H1 (cell line): ENCODE data around the gene NFKB1.

ENCODE experiments used
- CEBPB ChIP-seq: IDR thresholded peaks from 2 replicates; pipeline ENCODE4 v1.6.1; 2012; ENCODE audit warnings: low read depth, low read length
- EZH2 ChIP-seq: fragments of 200-600 bp; sonication (generic); IDR thresholded peaks from 2 replicates; pipeline ENCODE4 v1.7.1; 2012; ENCODE audit warnings: low read depth, mild to moderate bottlenecking, moderate library complexity, low read length, inconsistent platforms; ENCODE audit not compliant: severe bottlenecking
- JUN ChIP-seq: IDR thresholded peaks from 2 replicates; pipeline ENCODE4 v1.6.1; 2011; ENCODE audit warnings: low read depth, mild to moderate bottlenecking, improper control_type of control experiment, low read length
- POLR2A ChIP-seq, 2 experiments: IDR thresholded peaks; 1 replicate in 1 of 2; 2 replicates in 1 of 2; pipeline ENCODE4 v1.6.1; 2011; ENCODE audit warnings: low read depth in 2 of 2, low read length in 2 of 2, mild to moderate bottlenecking in 2 of 2; ENCODE audit errors: control extremely low read depth in 1 of 2
- TCF12 ChIP-seq: IDR thresholded peaks from 2 replicates; pipeline ENCODE4 v1.6.1; 2011; ENCODE audit warnings: low read depth, mild to moderate bottlenecking, low read length
- YY1 ChIP-seq: IDR thresholded peaks from 2 replicates; pipeline ENCODE4 v1.6.1; 2011; ENCODE audit warnings: low read depth, mild to moderate bottlenecking, low read length
- ZNF274 ChIP-seq: IDR thresholded peaks from 2 replicates; pipeline ENCODE4 v1.7.0; 2012; ENCODE audit warnings: low read length, borderline replicate concordance; ENCODE audit errors: extremely low read depth
- TF ChIP-seq, protein P1 (sequence below), 3 experiments: IDR thresholded peaks; 1 replicate in 2 of 3; 2 replicates in 1 of 3; pipeline versions ENCODE4 v1.5.1 to v1.6.1; 2011; ENCODE audit warnings: low read length in 3 of 3, mild to moderate bottlenecking in 3 of 3, inconsistent platforms in 2 of 3, low read depth in 1 of 3, moderate library complexity in 1 of 3; ENCODE audit not compliant: insufficient read depth in 1 of 3; ENCODE audit errors: control extremely low read depth in 1 of 3
- TF ChIP-seq, protein P2 (sequence below): IDR thresholded peaks from 2 replicates; pipeline ENCODE4 v1.6.1; 2012; ENCODE audit warnings: inconsistent platforms

DNA sequence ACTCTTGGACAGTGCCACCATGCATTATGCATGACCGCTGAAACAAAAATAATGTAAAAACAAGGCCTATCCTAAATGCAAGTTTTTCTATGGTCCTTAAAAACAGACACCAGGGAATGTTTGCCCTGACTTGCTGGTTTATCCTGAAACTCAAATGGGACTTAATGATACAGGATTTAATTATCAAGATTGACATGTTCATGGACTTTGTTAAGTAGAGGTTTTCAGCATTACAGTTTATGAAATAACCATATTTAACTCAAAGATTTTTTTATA lies 1.3 kb downstream of the NFKB1 start:
- TF ChIP-seq, protein P1, sequence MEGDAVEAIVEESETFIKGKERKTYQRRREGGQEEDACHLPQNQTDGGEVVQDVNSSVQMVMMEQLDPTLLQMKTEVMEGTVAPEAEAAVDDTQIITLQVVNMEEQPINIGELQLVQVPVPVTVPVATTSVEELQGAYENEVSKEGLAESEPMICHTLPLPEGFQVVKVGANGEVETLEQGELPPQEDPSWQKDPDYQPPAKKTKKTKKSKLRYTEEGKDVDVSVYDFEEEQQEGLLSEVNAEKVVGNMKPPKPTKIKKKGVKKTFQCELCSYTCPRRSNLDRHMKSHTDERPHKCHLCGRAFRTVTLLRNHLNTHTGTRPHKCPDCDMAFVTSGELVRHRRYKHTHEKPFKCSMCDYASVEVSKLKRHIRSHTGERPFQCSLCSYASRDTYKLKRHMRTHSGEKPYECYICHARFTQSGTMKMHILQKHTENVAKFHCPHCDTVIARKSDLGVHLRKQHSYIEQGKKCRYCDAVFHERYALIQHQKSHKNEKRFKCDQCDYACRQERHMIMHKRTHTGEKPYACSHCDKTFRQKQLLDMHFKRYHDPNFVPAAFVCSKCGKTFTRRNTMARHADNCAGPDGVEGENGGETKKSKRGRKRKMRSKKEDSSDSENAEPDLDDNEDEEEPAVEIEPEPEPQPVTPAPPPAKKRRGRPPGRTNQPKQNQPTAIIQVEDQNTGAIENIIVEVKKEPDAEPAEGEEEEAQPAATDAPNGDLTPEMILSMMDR (IDR thresholded peaks at IDR 0.05; ENCODE audit: control extremely low read depth in 1 of 3, insufficient read depth in 1 of 3, low read depth in 1 of 3, low read length in 3 of 3): no peak
- TF ChIP-seq YY1: no peak
- TF ChIP-seq CEBPB: no peak
- TF ChIP-seq, protein P2, sequence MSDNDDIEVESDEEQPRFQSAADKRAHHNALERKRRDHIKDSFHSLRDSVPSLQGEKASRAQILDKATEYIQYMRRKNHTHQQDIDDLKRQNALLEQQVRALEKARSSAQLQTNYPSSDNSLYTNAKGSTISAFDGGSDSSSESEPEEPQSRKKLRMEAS: no peak
- TF ChIP-seq TCF12: no peak
- TF ChIP-seq ZNF274: no peak
- TF ChIP-seq JUN: no peak
- no peak for TF ChIP-seq POLR2A (IDR thresholded peaks at IDR 0.05; ENCODE audit: control extremely low read depth in 1 of 2, low read depth in 2 of 2, low read length in 2 of 2)
- no peak for TF ChIP-seq EZH2
